Measurements from ENCODE around the gene EDN1. TPM values are rescaled to one million over a fixed set of nuclear protein-coding genes. Genes with fewer than 3 reads are reported as not detected.

EDN1 gene
- total and polyA plus RNA-seq, 12 donors: 0.18 to 7.9 (median 1.6) TPM

DNA sequence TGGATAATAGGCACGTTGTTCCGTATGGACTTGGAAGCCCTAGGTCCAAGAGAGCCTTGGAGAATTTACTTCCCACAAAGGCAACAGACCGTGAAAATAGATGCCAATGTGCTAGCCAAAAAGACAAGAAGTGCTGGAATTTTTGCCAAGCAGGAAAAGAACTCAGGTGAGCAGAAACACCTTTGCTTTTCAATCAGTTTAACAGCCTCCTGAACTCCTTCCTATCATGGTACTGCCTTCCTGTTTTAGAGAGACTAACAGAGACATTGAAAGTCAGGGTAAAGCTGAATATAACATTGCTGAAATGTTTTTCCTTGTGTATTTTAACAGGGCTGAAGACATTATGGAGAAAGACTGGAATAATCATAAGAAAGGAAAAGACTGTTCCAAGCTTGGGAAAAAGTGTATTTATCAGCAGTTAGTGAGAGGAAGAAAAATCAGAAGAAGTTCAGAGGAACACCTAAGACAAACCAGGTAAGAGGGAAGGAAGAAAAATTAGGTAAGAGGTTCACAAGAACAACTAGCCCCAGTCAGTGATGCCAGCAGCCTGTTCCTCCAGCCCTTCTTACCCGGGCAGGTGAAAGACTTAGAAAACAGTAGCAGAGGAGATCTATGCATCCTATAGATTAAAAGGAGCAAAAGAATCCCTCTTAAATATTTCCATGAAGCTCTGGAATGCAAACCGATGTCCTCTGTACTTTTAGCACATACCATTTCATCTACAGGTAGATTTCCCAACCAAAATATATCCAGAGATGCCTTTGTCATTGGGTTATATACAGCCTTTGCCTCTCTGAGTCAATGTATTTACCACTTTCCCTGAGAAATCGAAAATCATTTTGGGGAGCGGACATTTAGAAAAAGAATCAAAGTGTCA, 4.0 kb downstream of the EDN1 start:
- Histone ChIP-seq H3K36me3 (replicated peaks in 1 of 2) (no peaks in the 10 kb centered on the region), H3K4me1 (replicated peaks in 1 of 2) (peaks cover 3 to 14% of the 10 kb centered on the region in 2 donors), H3K9me3 (replicated peaks in 1 of 3) (no peaks in the 10 kb centered on the region), H3K4me3 (no peak overlapping the region), H3K27me3 (no peaks in the 10 kb centered on the region), H3K27ac (no peak overlapping the region)
- TF ChIP-seq, protein P1, sequence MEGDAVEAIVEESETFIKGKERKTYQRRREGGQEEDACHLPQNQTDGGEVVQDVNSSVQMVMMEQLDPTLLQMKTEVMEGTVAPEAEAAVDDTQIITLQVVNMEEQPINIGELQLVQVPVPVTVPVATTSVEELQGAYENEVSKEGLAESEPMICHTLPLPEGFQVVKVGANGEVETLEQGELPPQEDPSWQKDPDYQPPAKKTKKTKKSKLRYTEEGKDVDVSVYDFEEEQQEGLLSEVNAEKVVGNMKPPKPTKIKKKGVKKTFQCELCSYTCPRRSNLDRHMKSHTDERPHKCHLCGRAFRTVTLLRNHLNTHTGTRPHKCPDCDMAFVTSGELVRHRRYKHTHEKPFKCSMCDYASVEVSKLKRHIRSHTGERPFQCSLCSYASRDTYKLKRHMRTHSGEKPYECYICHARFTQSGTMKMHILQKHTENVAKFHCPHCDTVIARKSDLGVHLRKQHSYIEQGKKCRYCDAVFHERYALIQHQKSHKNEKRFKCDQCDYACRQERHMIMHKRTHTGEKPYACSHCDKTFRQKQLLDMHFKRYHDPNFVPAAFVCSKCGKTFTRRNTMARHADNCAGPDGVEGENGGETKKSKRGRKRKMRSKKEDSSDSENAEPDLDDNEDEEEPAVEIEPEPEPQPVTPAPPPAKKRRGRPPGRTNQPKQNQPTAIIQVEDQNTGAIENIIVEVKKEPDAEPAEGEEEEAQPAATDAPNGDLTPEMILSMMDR (IDR thresholded peaks at IDR 0.05): no peak
- no peak for TF ChIP-seq POLR2A (IDR thresholded peaks at IDR 0.05)
- DNase-seq: no peak
- 80 to 91% (median 85%) methylated on average over 7 of the region's 7 CpGs for WGBS, 4 donors
- intact Hi-C loops (cut with DNase I): loop anchor here (5.0 to 10.0 kb wide), 2 partner anchors 311 to 313 kb away; no protein-coding TSS in a partner anchor

DNA sequence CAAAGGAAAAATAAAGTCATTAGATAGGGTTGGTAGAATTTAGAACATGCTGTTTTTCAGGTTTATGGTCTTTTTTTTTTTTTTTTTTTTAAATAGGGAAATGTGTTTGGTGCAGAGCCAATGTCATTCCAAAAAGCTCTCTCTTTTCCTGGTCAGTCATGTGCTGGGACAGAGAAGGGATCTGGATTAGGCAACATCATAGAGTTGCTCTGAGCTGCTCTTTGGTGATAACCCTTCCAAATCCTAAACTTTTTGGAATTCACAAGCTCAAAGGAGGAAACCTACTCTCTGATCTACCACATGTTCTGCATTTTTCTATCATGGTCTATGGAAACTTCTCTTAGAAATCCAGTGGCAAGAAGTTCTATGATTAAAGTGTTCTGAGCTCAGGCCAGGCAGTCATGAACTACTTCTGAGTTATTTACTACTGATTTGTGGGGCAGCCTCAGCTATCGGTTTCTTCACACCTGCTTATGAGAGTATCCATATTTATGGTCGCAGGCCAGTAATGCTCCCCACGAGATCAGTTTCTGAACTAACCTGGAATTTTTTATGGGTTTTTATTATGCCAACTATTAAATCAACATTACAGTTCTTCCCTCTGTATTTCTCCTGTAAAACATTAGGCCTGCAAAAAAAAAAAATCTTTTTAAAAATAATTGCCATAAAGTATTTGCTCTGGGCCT, 4.8 kb downstream of the EDN1 start:
- Histone ChIP-seq H3K27ac (peak overlapping the region in 1 of 5 donors; percentile 2), H3K4me1 (replicated peaks in 1 of 2) (peaks cover 3 to 13% of the 10 kb centered on the region in 2 donors), H3K4me3 (no peak overlapping the region), H3K27me3 (no peaks in the 10 kb centered on the region), H3K36me3 (replicated peaks in 1 of 2) (no peaks in the 10 kb centered on the region), H3K9me3 (replicated peaks in 1 of 3) (no peaks in the 10 kb centered on the region)
- WGBS, 4 donors: 83 to 95% (median 93%) methylated on average over 3 of the region's 3 CpGs
- DNase-seq: no peak
- intact Hi-C loops (cut with DNase I): loop anchor here (5.0 to 10.0 kb wide), 2 partner anchors 310 to 312 kb away; no protein-coding TSS in a partner anchor
- no peak for TF ChIP-seq POLR2A (IDR thresholded peaks at IDR 0.05)
- TF ChIP-seq, protein P1 (IDR thresholded peaks at IDR 0.05): no peak

DNA sequence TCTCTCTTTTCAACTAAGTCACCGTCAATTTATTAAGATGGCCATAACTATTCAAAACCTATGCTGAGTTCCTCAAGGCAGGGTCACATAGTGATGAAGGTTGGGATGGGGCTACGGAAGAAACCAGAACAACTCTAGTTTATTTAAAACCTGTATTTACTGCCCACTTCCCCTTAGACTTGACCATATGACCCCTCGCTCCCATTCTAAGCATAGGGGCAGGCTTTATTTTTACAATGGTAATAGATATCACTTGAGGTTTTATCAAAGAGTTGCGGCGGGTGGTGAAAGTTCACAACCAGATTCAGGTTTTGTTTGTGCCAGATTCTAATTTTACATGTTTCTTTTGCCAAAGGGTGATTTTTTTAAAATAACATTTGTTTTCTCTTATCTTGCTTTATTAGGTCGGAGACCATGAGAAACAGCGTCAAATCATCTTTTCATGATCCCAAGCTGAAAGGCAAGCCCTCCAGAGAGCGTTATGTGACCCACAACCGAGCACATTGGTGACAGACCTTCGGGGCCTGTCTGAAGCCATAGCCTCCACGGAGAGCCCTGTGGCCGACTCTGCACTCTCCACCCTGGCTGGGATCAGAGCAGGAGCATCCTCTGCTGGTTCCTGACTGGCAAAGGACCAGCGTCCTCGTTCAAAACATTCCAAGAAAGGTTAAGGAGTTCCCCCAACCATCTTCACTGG, 5.5 kb downstream of the EDN1 start:
- H3K27ac ChIP-seq: peak overlapping the region in 1 of 5 donors; percentile 45
- no peak overlapping the region for H3K4me3 ChIP-seq
- peaks cover under 1 to 6% of the 10 kb centered on the region in 2 donors for H3K4me1 ChIP-seq (replicated peaks in 1 of 2)
- DNase-seq: no peak
- 70 to 84% (median 77%) methylated on average over 14 of the region's 14 CpGs for WGBS, 4 donors
- no peaks in the 10 kb centered on the region for H3K9me3 ChIP-seq (replicated peaks in 1 of 3)
- TF ChIP-seq POLR2A (IDR thresholded peaks at IDR 0.05): no peak
- TF ChIP-seq, protein P1 (IDR thresholded peaks at IDR 0.05): no peak
- H3K36me3 ChIP-seq (replicated peaks in 1 of 2): no peaks in the 10 kb centered on the region
- intact Hi-C loops (cut with DNase I): loop anchor here in 1 of 2 donors (10.0 kb wide), 1 partner anchor 309 kb away; no protein-coding TSS in a partner anchor
- H3K27me3 ChIP-seq: no peaks in the 10 kb centered on the region

DNA sequence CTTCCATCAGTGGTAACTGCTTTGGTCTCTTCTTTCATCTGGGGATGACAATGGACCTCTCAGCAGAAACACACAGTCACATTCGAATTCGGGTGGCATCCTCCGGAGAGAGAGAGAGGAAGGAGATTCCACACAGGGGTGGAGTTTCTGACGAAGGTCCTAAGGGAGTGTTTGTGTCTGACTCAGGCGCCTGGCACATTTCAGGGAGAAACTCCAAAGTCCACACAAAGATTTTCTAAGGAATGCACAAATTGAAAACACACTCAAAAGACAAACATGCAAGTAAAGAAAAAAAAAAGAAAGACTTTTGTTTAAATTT, 6.1 kb downstream of the EDN1 start:
- H3K4me3 ChIP-seq: no peak overlapping the region
- TF ChIP-seq, protein P1 (IDR thresholded peaks at IDR 0.05): no peak
- TF ChIP-seq POLR2A (IDR thresholded peaks at IDR 0.05): no peak
- H3K4me1 ChIP-seq (replicated peaks in 1 of 2): peaks cover 0 to under 1% of the 10 kb centered on the region in 2 donors
- H3K36me3 ChIP-seq (replicated peaks in 1 of 2): no peaks in the 10 kb centered on the region
- DNase-seq: peak in 1 of 7 donors; percentile 20
- peak overlapping the region in 1 of 5 donors; percentile 45 for H3K27ac ChIP-seq
- no peaks in the 10 kb centered on the region for H3K27me3 ChIP-seq
- intact Hi-C loops (cut with DNase I): loop anchor here in 1 of 2 donors (10.0 kb wide), 1 partner anchor 309 kb away; no protein-coding TSS in a partner anchor
- 39 to 64% (median 54%) methylated on average over 5 of the region's 5 CpGs for WGBS, 4 donors
- H3K9me3 ChIP-seq (replicated peaks in 1 of 3): no peaks in the 10 kb centered on the region

All from adrenal gland (tissue), 12 donors.